Limb (tissue), 2 donors: ENCODE results near the gene ATP9A.
A peak's percentile ranks its signal among the peaks of the same experiment; 100 is the strongest.
"Not testable (repeated sequence)": the region's sequence is repeated elsewhere in the genome, so short reads cannot be mapped to it uniquely, and the experiment has no call there.

ENCODE experiments used
- DNase-seq, 2 donors: peaks; one replicate each; pipeline ENCODE4 v3.0.0-alpha.2; 2016; ENCODE audit errors: extremely low spot score in 2 of 2

Gene ATP9A

DNA sequence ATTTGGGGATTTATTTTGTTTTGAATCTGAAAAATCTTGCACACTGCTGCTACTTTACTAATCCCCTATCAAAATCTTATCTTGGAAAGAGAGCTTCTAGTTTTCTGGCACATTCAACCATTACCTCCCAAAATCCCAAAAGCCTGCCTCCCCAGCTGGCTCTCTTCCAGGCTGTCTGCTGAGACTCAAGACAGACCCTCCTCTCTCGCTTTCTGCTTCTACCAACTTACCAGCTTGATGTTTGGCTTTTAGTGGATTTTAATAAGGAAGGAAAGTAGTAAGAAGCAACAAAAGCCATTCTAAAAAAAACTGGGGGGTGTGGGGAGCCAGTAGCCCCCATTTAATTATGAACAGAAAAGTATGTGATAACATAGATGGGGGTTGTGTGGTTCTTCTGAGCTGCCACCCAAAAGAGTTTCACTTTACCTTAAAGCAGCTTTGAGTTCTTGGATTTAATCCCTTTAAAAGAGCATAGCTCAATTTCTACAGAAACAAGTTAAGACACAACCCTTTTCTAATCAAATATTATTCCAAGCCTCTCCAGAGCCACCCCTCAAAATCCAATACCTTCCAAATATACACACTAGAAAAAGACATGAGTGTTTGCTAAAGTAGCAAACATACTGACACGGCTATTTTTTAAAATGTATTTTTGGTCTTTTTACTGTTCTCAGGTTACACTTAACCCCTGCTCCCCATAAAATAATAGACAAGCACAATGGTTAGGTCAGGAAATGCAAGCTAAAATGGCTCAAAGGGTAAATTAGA lies 71.7 kb downstream of the ATP9A start:
- DNase-seq = peak; percentile 29 to 67

DNA sequence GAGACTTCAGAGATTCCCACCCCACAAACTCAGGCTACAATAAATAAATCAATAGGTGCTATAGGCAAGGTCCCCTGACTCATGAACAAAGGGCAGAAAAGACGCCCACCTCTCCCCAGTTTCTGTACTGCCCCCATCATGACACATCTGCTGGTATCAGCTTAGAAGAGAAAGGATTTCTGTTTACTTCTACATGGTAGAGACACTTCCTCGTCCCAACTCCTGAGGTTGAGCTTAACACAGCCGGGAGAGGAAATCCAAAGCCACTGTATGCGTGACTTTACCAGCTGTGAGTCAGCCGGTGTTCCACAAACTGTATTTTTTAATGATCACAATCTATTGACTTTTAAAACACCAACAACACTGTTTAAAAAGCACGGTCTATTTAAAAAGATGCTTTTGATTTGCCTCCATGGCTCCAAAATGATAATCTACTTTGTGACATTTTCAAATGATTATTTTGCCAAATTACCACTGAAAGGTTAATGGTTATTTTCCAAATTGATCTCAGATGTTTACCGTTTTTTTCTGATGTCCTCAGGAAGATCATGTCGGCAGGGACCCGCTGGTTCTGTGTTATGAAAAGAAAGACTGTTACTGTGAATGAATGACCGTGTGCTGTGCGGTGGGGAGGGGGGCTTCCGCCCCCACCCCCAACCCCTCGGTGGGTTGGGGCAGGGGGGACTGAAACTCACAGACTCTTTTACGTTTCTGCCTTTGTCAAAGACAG lies 72.5 kb downstream of the ATP9A start:
- peak in 1 of 2 donors; percentile 35 for DNase-seq

GRCh38 chr20:51692806-51693400 lies 75.3 kb downstream of the ATP9A start:
- no peak for DNase-seq

DNA sequence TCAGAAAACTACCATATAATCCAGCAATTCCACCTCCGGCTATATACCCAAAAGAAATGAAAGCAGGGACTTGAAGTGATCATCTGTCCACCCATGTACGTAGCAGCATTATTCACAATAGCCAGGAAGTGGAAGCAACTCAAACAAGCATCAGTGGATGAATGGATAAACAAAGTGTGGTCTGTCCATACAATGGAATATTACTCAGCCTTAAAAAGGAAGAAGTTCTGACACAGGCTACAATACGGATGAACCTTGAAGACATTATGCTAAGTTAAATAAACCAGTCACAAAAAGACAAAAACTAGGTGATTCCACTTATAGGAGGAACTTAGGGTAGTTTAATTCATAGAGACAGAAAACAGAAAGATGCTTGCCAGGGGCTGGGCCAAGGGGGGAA lies 76.5 kb downstream of the ATP9A start:
- no peak for DNase-seq

- no peak for DNase-seq
Observed at GRCh38 chr20:51688600-51689244, 79.5 kb downstream of the ATP9A start.

- no peak for DNase-seq
Observed at GRCh38 chr20:51687630-51688029, 80.6 kb downstream of the ATP9A start.

DNA sequence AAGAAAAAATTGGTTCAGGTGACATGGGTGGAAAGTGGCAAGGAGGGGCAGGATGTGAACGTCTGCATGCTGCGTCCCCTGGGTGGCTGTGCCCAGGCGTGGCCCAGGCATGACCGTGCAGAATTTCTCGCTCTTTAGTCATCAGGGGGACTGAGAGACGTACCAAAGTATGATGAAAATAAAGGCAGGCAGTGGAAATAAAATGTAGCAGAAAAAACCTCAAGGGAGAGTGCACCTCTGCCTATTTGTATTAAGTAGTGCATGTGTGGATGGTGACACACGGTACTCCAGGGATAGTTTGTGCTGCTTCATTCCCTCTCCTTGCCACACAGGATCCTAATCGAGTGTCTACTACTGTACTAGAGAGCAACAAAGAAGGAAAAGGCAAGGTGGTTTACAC lies 81.1 kb downstream of the ATP9A start:
- DNase-seq = no peak

DNA sequence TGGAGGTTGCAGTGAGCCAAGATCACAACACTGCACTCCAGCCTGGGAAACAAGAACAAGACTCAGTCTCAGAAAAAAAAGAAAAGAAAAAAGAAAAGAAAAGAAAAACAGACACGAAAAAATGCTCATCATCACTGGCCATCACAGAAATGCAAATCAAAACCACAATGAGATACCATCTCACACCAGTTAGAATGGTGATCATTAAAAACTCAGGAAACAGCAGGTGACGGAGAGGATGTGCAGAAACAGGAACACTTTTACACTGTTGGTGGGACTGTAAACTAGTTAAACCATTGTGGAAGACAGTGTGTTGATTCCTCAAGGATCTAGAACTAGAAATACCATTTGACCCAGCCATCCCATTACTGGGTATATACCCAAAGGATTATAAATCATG lies 82.7 kb downstream of the ATP9A start:
- not testable (repeated sequence) for DNase-seq

DNA sequence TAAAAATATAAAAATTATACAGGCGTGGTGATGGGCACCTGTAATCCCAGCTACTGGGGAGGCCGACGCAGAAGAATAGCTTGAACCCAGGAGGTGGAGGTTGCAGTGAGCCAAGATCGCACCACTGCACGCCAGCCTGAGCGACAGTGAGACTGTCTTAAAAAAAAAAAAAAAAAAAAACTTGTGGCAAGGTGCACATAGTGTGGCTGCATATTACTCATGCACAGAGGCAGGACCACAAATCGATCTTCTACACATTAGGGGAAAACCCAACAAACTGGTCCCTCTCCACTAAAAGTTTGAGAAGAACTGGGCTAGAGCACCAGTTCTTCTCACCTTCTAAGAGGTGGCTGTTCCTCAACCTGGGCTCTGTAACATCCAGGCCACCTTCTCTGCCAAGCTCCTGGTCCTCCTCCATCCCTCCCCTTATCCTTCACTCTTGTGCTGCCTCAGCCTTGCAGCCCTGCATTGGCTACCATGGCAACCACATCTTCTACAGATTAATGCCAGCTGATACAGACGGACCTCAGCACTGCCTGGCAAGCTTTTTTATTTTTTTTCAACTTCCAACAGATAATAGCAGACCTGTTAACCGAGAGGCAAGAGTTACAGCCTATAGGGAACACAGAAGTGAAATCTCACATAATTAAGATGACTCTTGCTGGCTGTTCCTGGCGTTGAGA lies 88.0 kb downstream of the ATP9A start:
- DNase-seq = no peak

GRCh38 chr20:51679254-51679921 lies 88.8 kb downstream of the ATP9A start:
- DNase-seq = no peak

DNA sequence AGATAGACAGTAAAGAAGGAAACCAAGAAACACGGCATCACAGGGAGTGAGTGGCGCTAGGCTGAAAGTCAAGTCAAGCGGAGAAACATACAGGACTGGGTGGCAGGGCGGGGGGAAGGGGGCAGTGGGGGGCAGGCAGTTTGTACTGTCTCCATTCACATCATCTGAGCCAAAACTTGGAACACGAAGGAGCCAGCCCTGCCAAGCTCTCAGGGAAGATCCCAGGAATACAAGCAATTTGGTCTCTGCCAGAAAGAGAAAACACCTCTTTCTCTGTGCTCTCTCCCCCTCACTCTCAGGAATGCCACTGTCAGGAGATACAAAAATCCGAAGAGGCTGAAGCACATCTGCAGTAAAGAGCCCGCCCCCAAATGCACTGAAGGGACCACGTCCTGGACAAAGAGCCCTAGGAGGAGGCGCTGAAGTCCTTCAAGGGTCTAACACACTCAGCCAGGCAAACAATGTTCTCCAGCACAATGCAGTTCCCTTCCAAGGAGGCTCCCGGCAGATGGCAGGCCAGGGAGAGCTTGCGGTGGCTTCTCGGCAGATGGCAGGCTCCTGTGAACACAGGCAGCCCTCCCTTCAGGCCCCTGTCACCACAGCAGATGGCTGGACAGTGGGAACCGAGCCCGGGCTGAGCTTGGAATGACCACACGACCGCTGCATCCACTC lies 90.0 kb downstream of the ATP9A start:
- DNase-seq = peak in 1 of 2 donors; percentile 59

DNA sequence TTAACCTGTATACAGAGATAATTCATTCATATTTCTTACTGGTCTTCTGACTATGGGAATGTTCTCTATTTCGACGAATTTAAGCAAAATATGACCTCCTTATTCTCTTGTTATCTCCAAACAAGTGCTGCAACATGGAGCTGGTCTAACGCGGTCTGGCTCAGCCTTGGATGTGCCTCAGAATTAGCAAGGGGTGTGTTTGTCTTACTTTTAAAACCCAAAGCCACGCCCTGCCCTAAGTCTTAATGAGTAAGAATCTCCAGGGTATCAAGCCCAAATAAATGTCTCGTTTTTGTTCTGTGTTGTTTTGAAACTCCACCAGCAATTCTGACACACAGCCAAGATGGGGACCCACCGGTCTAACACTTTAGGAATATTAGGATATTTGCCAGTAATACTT lies 99.2 kb downstream of the ATP9A start:
- DNase-seq = no peak

DNA sequence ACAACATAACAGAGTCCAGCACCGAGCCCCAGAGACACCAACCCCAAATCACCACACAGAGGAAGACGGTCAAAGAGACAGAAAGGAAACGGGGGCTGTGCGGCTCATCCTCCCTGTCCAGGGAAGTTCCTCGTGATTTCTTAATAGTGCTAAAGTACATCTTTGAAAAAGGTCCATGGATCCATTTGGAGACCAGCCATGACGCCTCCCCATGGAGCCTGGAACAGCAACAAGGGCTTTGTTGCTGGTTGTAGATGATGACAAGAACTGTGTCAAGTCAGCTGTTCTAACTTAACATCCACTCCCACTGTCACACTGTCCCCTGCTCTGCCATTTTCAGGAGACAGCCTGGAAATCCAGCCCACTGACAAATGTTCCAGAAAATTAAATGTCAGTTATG lies 99.7 kb downstream of the ATP9A start:
- DNase-seq = no peak

DNA sequence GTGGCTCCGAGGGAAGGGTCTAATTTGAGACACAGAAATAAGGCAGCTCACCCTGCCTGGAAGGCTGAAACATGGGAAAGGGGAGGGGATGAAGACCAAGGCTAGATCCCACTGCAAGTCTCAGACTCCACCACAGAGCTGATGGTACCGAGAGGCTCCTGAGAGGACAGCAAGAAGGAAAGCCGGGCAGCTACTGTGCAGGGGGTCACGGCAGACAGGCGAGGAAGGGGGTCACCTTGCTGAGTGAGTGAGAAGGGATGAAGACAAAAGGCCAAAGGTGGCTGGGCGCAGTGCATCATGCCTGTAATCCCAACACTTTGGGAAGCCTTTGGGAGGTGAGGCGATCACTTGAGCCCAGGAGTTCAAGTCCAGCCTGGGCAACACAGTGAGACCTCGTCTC lies 100.7 kb downstream of the ATP9A start:
- DNase-seq = no peak

DNA sequence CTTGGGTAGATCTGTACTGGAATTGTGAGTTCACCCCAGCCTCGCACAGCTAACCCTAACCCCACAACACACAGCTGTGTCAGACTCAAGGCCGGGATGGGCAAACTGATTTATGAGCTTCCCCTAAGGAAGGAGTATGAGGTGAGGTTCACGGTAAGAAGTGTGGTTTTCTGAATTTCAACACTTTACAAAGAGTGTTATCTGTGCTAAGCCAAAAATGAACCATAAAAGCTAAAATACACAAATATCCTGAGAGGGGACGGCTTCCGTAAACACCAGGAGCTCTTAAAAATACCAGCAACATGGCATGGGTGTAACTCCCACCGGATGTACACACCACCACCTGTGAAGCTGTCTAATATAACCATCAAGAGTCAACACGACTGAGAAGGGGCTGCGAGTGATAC lies 101.2 kb downstream of the ATP9A start:
- DNase-seq = no peak

- DNase-seq = no peak
Observed at GRCh38 chr20:51666126-51666525, 102.1 kb downstream of the ATP9A start.

DNA sequence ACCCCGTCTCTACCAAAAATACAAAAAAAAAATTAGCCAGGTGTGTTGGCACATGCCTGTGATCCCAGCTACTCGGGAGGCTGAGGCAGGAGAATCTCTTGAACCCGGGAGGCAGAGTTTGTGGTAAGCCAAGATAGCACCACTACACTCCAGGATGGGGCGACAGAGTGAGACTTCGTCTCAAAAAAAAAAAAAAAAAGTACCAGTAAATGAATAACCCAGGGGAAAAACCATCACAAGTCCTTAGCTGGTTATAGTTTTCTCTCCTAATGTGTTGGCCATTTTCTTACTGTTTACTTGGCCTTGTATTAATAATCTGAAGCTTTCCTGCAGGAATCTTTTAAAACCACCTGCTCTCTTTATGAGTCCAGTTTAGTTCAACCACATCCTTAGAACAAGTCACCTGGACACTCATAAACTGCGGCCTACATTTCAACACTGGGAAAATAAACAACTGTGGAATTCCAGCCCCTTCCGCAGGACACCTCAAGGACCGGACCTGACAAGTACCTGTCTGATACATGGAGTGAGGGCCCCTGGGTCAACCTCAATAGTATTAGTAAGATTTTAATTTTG lies 102.6 kb downstream of the ATP9A start:
- DNase-seq = no peak

GRCh38 chr20:51661609-51662178 lies 106.5 kb downstream of the ATP9A start:
- no peak for DNase-seq

GRCh38 chr20:51660672-51661608 lies 107.2 kb downstream of the ATP9A start:
- no peak for DNase-seq
